GM12878 (cell line): ENCODE results near the gene NUAK2. TPM values are rescaled to one million over a fixed set of nuclear protein-coding genes. Genes with fewer than 3 reads are reported as not detected.

Experiments
- CBFB ChIP-seq: IDR thresholded peaks from 2 replicates; pipeline ENCODE4 v1.6.1; 2016; ENCODE audit warnings: antibody characterized with exemption, low read depth
- E2F4 ChIP-seq: IDR thresholded peaks from 2 replicates; pipeline ENCODE4 v1.6.1; 2012; ENCODE audit warnings: low read depth, low read length, improper control_type of control experiment
- IKZF1 ChIP-seq: fragments of 450-650 bp; conservative IDR thresholded peaks from 2 replicates; pipeline ENCODE4 v1.6.1; 2017; ENCODE audit warnings: antibody characterized with exemption, mild to moderate bottlenecking
- MAX ChIP-seq: IDR thresholded peaks from 2 replicates; pipeline ENCODE4 v1.6.1; 2012; ENCODE audit warnings: low read depth, low read length, improper control_type of control experiment
- MLLT1 ChIP-seq: fragments of 450-650 bp; IDR thresholded peaks from 2 replicates; pipeline ENCODE4 v1.6.1; 2016; ENCODE audit warnings: mild to moderate bottlenecking
- NFXL1 ChIP-seq: fragments of 450-650 bp; IDR thresholded peaks from 2 replicates; pipeline ENCODE4 v1.6.1; 2017; ENCODE audit warnings: antibody characterized with exemption, mild to moderate bottlenecking, borderline replicate concordance
- POLR2AphosphoS2 ChIP-seq: IDR thresholded peaks from 2 replicates; pipeline ENCODE4 v1.6.1; 2011; ENCODE audit warnings: low read depth, mild to moderate bottlenecking, low read length, improper control_type of control experiment, moderate library complexity
- RB1 ChIP-seq: fragments of 450-650 bp; formaldehyde crosslinking; IDR thresholded peaks from 2 replicates; pipeline ENCODE4 v1.6.1; 2017; ENCODE audit warnings: mild to moderate bottlenecking, borderline replicate concordance
- RELB ChIP-seq: fragments of 450-650 bp; IDR thresholded peaks from 2 replicates; pipeline ENCODE4 v1.6.1; 2017; ENCODE audit warnings: low read depth, mild to moderate bottlenecking, moderate library complexity
- SKIL ChIP-seq: fragments of 450-650 bp; IDR thresholded peaks from 2 replicates; pipeline ENCODE4 v1.6.1; 2017; ENCODE audit warnings: mild to moderate bottlenecking, low read depth, inconsistent platforms; ENCODE audit not compliant: poor library complexity, severe bottlenecking
- SMC3 ChIP-seq: IDR thresholded peaks from 2 replicates; pipeline ENCODE4 v1.6.1; 2011; ENCODE audit warnings: low read length, improper control_type of control experiment, borderline replicate concordance
- STAT1 ChIP-seq: fragments of 450-650 bp; conservative IDR thresholded peaks from 2 replicates; pipeline ENCODE4 v1.6.1; 2014; ENCODE audit warnings: antibody characterized with exemption, mild to moderate bottlenecking
- TARDBP ChIP-seq: IDR thresholded peaks from 2 replicates; pipeline ENCODE4 v1.6.1; 2016; ENCODE audit warnings: borderline replicate concordance
- TCF12 ChIP-seq: IDR thresholded peaks from 2 replicates; pipeline ENCODE4 v1.6.1; 2011; ENCODE audit warnings: low read depth, mild to moderate bottlenecking, low read length
- TCF3 ChIP-seq: IDR thresholded peaks from 2 replicates; pipeline ENCODE4 v1.6.1; 2012; ENCODE audit warnings: low read depth, mild to moderate bottlenecking, low read length, borderline replicate concordance; ENCODE audit not compliant: insufficient read depth
- USF1 ChIP-seq: IDR thresholded peaks from 2 replicates; pipeline ENCODE4 v1.6.1; 2011; ENCODE audit warnings: borderline replicate concordance, low read depth, mild to moderate bottlenecking, moderate library complexity, mixed read lengths, low read length; ENCODE audit not compliant: insufficient read depth; ENCODE audit errors: extremely low read length
- YBX1 ChIP-seq: fragments of 450-650 bp; IDR thresholded peaks from 2 replicates; pipeline ENCODE4 v1.6.1; 2016; ENCODE audit warnings: antibody characterized with exemption
- ZBED1 ChIP-seq: IDR thresholded peaks from 2 replicates; pipeline ENCODE4 v1.6.1; 2016; ENCODE audit warnings: borderline replicate concordance
- ZBTB40 ChIP-seq: fragments of 450-650 bp; IDR thresholded peaks from 2 replicates; pipeline ENCODE4 v1.6.1; 2016; ENCODE audit warnings: mild to moderate bottlenecking, moderate library complexity, borderline replicate concordance
- polyA plus RNA-seq, 11 experiments: library from polyadenylated mRNA; depleted of rRNA in 4 of 11; unstranded in 6 of 11; stranded (reverse) in 5 of 11; fragments of >200 nt; fragmentation: Nextera tagmentation in 4 of 11; fragmentation: Illumina TruSeq in 1 of 11; extraction: Ambion mirVana in 4 of 11; extraction: Trizol in 1 of 11; gene quantifications; 1 replicate in 1 of 11; 2 replicates in 10 of 11; pipeline versions ENCODE4 v1.2.1 to v1.2.3, GENCODE V29; 2011 to 2016; ENCODE audit warnings: inconsistent platforms in 2 of 11, missing spikeins in 2 of 11, low read depth in 1 of 11
- total RNA-seq, 4 experiments: library from RNA; depleted of rRNA in 3 of 4; stranded (reverse); fragments of >200 nt in 3 of 4; fragmentation: Illumina TruSeq in 1 of 4; extraction: Trizol in 1 of 4; gene quantifications; 2 replicates each; pipeline versions ENCODE4 v1.2.1 to v1.2.3, GENCODE V29; 2013 to 2021

The NUAK2 gene
- total and polyA plus RNA-seq, 10 of the 15 experiments (the other 5 are each of a cell fraction or from before 2014, with no cell fraction given), result 0.27 to 3.0 (median 1.2) TPM

- TF ChIP-seq SMC3, result peak; percentile 81
- TF ChIP-seq MLLT1, result no peak
- no peak for TF ChIP-seq CBFB
- TF ChIP-seq USF1, result no peak
- no peak for TF ChIP-seq NFXL1
- TF ChIP-seq YBX1, result no peak
- 0 out of 2 replicates have a peak, but pooled peaks have one; percentile 23 for TF ChIP-seq TCF12
- peak; percentile 43; the same call in 1 of the 2 replicates for TF ChIP-seq TARDBP
- TF ChIP-seq ZBTB40, result no peak
- no peak for TF ChIP-seq RELB
- TF ChIP-seq RB1, result peak; percentile 56; the same call in 1 of the 2 replicates
- TF ChIP-seq E2F4, result no peak
- TF ChIP-seq POLR2AphosphoS2, result no peak
- TF ChIP-seq SKIL, result no peak
- TF ChIP-seq ZBED1, result no peak
- TF ChIP-seq STAT1, result no peak
- TF ChIP-seq MAX, result no peak
- TF ChIP-seq IKZF1, result 0 out of 2 replicates have a peak, but pooled peaks have one; percentile 44
- no peak for TF ChIP-seq TCF3
Observed at GRCh38 chr1:205335692-205336091, 14.1 kb upstream of the NUAK2 start (continued).
